Measurements from ENCODE around the gene RIT2.

DNA sequence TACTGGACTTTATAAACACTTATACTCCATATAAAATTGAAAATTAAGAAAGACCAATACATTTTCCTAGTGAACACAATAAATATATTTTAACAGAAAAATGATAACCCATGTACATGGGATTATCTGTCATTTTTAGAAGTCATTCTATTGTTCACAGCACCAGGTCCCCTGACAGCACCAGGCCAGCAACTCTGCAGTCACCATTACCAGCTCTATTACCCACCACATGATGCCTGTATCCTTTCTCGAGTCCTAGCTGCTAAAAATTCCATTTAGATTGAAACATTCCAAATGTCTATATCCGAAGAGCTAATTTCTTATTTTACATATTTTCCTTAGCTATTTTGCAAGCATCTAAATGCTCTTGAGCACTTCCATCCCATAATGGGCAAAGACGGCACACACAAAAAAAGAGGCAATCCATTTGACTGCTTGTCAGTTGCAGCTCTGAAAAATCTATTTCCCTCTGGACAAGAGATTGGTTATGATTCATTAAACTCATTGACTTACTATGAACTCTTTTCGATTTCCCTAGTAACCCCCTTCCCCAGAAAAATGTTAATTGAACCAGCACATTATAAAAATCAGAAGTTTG lies 336.9 kb downstream of the RIT2 start:
- no peak for TF ChIP-seq CTCF (IDR thresholded peaks at IDR 0.05)
- TF ChIP-seq EP300 (IDR thresholded peaks at IDR 0.05): no peak

Data from ovary (tissue), 3 donors.